HG02870 (cell line): ENCODE results near the gene TCERG1.

Source experiments
- ATAC-seq: cut with Tn5 transposase; IDR thresholded peaks from one replicate; pipeline ENCODE4 v1.9.1; 2021; ENCODE audit warnings: mild to moderate bottlenecking, moderate library complexity; ENCODE audit not compliant: unreplicated experiment

Gene TCERG1

DNA sequence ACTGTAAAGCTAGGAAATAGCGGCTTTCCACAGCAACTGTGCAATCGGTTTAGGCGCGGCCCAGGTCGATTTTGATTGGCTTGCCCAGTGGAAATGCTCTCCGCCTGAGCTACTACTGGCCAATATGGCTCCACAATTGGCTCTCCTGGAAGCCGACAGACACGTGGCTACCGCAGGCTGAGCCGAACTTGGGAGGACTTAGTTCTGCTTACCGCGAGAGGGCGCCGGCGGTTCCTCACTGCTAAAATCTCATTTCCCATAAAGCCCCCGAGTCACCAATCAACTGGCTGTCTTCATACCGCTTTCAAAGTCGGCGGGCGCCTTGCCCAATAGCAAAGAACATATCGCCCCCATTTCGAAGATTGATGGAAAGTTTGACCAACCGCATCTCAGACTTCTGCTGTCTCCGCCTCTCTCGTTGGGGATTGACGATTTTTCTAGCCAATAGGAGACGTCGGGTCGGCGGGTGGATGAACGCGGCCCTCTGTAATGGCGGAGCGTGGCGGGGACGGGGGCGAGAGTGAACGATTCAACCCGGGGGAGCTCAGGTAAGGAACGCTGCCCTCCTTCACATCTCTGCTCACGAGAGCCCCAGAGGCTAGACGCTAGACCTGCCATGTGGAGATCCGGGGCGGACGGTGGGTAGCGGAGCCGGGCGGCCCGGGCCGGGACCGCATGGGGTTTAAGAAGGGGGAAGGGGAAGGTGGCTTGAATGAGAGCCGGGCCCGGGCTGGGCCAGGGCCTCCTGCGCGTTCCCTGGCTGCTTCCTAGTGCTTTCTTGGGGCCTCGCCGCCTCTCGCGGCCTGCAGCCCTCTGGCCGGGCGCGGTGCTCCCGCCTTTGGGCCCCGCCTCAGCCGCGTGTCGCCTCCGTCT, at the start of gene TCERG1:
Gene TCERG1, plus strand, starts transcription at position 473 of the 873 bp plus-strand sequence. Its CDS starts 17 bp downstream, at position 490.
- peak; percentile 96 for ATAC-seq

DNA sequence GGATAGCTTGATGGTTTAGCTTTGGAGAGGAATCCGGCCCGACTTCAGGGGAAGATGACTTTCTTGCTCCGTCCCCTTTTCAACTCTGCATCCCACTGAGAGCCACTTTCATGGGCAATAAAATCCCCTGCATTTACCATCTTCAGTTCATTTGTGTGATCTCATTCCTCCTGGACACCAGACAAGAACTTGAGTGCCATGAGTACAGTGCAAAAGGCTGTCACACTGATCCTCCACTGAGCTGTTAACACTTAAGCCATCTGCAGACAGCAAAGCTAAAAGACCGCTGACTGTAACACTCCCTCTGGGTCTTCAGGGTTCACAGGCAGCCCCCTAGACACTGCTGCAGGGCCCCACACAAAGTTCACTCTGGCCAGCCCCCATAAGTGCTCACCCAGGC, 48.3 kb upstream of the TCERG1 start:
- ATAC-seq: no peak

DNA sequence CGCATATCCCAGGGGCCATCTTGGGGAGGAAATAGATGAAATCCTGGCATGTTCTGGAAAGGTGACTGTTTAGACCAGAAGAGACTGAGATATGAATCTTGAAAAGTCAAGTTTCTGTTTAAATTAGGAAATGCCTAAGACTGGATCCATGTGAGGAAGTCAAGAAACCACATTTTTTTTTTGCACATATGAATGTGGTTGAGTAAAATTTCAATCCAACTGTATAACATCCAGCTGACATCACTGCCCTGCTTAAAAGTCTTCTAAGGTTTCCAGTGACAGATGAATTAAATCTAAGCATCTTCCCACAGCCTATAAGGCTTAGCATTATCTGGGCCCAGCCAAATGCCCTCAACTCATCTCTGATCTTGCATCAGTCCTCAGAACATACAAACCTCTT, 47.7 kb upstream of the TCERG1 start:
- ATAC-seq: no peak

DNA sequence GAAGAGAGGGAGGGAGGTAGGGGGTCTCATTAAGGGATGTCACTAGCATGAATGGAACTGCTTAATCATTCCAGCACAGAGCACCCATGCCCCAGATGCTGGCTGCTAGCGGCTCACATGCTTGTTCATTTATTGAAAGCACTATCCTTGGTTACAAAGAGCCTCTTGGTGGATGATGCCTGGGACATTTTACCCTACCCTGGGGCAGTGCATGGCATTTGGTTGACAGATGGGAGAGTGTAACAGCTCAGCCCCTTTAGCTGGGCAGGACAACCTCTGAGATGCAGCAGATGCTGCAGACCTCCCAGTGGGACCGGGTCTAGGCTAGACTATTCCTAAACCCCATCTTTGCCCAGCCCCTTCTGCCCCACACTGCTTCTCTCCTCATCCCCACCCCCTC, 46.9 kb upstream of the TCERG1 start:
- ATAC-seq: no peak

DNA sequence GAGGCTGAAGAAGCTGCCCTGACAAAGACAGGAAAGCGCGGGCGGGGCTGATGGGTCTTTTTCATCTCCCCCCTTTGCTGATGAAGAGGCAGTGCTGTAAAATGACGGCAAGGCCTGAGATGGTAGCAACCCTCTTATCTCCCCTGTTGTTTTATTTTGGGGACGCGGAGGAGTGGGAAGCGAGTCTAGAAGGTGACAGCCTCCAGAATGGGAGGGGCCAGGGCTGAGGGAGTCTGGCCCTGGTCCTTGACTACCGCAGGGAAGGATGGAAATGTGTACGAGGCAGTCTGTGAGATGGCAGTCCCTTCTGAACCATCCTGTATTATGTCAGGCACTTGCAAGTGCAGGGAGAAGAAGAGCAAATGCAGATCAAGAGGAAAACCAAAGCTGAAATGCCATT, 46.1 kb upstream of the TCERG1 start:
- no peak for ATAC-seq

DNA sequence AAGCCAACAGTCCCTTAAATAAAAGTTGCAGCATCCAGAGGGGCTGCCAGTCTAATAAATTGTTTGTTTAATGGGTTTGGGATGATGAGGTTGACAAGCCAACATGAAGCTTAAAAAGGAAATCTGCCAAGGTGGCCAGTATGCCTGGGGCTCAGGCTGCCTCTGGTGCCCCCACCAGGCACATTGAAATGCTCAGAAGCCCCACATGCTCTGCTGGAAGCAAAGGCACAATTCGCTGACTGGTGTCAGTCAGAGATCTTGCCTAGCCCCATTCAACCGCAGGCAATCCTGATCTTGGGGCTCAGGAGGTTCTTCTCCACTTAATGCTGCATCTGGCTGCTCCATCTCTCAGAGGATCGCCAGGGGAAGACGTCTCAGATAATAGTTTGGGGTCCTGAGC, 44.2 kb upstream of the TCERG1 start:
- no peak for ATAC-seq

DNA sequence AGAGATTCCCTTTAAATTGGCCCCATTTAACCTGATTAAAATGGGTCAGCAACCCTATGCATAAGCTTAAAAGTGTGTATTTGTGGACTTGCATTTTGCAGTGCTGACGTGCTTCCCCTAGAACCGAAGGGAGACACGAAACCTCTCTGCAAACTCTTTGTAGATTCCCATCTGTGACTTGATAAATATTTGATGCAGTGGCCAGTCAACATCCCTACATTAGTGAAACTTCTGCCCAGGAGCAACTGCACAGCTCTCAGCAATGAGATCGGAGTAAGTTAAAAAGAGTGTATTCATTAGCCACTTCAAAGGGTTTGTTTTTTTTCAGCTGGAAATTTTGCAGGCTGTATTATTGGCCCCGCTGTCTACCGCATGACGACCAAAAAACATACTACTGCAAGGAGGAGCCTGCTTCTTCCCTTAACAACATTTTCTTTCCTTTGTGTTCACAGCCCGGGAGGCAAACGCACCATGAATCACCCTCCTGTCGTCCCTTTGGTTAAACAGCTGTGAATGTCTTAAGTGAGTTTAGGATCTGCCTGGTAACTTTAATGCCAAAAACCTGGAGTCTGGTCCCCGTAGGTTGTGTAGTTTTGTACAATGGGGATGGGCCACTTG, 38.0 kb upstream of the TCERG1 start:
- no peak for ATAC-seq

DNA sequence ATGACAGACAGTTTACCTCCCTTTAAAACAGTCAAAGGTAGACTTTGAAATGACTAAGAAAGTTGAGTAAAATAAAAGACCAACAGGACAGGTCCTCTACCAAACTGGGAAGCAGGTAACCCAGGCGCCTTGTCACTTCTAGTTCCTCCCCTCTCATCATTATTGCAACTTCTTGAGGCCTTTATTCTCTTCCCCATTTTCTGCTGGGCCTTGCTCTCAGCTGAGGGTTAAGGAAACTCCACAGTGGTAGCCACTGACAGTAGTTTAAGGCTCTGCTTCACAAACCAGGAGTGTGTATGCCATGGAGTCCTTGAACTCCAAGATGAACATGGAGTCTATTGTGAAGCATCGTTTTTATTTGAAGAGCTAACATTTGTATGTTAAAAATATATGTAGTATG, 36.9 kb upstream of the TCERG1 start:
- no peak for ATAC-seq

DNA sequence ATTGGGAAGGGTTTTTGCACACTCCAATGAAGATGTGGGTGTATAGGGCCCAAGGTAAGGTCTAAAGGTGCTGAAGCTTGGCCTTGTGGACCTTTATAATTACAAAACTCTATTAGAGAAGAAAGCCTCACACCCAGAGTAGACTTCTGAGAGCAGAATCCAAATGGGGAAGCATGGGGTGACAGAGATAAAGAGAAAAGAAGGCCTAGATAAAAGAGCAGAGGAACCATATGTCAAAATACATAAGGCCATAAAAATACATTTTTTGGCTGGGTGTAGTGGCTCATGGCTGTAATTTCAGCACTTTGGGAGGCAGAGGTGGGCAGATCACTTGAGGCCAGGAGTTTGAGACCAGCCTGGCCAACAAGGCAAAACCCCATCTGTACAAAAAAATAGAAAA, 27.4 kb upstream of the TCERG1 start:
- ATAC-seq: no peak

DNA sequence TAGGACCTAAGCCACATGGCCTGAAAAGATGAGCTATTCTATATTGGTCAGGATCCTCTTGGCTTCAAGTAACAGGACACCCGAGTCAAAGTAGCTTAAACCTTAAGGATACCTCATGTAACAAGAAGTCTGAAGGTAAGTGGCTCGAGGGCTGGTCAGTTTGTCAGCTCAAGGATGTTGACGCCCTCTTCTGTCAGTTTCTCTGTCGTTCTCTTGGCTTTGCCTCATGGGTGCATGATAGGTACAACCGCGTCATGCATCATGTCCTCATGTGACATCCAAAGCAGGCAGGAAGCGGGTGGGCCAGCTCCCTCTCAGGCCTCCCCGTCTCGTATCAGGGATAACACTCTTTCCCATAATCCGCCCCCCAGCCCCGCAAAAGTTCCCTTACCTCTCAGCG, 22.1 kb upstream of the TCERG1 start:
- ATAC-seq: no peak

DNA sequence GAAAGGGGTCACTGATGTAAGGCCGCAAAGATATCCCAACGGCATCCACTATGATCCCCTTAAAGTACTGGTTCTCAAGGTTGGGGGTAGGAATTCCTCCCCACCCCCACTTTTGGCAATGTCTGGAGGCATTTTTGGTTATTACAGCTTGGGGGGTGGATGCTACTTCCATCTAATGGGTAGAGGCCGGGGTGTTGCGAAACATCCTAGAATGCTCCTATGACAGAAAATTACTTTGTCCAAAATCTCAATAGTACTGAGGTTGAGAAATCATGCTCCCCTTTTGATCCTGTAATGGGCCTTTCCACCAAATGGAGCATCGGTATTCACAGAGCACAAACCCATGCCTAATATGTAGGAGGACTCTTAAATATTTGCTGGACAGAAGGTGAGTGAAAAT, 20.8 kb upstream of the TCERG1 start:
- no peak for ATAC-seq

DNA sequence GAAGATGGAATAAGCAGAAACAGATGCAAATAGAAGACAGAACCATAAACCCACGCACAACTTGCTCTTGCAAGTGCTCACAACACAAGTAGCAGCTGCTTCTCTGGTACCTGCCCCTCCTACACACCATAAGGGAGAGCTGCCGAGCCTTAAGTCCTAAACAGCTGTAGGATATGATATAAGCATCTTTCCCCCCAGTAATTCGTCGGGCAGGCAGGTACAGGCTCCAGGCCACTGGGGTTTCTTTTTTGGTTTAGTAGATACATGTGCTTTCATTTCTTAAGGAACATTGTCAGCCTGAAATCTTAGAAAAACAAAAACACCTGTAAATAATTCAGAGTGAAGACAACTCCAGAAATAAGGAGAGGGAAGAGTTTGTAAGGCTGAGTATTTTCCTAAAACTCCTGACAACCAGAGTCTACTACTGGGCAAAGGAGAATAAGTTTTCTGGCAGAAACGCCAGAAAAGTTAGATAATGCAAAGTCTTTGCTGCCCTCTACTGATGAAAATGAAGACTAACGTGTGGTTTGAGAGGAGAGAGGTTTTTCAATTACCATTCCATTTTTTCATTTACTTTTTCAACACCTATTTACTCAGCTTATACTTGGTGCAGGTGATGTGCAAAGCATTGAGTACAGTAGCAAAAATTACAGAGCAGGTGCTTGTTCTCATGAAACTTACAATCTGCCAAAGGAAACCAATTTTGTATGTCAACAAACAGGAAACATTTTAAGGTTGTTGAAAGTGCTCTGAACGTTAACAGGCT, 20.1 kb upstream of the TCERG1 start:
- peak; percentile 65 for ATAC-seq

DNA sequence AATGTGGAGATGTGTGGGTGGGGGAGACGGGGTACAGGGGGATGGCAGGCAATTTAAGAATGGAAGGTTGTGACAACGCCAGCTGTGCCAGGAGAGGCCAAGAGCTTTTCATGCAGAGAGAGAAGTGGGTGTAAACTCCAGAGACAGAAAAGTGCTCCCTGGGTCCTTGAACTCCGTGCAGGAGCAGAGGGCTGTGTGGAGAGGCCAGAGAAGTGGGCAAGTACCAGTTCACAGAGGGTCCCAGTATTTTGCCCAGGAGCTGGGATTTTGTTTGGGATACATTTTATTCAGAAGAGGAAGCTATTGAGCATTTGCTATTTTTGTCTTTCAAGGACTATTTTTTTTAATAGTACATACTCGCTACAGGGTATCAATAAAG, 19.5 kb upstream of the TCERG1 start:
- no peak for ATAC-seq

DNA sequence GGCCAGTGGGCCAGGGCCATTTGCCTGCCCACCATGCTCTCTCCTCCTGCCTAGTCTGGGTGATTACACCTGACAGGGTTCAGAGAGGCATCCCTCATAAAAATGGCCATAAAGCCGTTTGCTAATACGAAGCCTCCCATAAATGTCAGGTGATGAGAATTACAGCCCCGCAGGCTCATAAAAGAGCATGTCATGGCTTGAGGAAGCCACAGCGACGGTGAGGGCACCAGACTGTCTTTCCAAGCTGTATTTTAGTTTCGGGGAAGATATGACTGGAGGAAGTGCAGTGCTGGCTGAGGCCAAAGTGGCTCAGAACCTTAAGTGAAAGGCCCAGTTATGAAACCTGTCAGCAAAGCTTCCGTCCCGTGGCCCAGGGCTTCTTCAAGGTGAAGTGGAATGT, 18.5 kb upstream of the TCERG1 start:
- ATAC-seq: peak; percentile 36

DNA sequence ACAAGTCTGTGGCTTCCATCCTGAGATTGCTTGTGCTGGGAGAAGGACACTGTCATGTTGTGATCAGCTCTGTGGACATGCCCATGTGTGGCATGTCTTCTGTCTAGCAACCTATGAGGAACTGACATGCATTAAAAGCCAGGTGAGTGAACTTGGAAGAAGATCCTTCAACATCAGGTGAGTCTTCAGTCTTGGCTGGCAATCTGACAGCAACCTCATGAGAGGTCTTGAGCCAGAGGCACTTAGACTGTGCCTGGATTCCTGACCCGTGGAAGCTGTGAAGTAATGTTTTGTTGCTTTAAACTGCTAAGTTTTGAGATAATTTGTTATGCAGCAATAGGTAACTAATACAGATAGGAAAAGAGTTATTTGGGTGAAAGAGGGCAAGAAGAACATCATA, 6.8 kb upstream of the TCERG1 start:
- no peak for ATAC-seq

DNA sequence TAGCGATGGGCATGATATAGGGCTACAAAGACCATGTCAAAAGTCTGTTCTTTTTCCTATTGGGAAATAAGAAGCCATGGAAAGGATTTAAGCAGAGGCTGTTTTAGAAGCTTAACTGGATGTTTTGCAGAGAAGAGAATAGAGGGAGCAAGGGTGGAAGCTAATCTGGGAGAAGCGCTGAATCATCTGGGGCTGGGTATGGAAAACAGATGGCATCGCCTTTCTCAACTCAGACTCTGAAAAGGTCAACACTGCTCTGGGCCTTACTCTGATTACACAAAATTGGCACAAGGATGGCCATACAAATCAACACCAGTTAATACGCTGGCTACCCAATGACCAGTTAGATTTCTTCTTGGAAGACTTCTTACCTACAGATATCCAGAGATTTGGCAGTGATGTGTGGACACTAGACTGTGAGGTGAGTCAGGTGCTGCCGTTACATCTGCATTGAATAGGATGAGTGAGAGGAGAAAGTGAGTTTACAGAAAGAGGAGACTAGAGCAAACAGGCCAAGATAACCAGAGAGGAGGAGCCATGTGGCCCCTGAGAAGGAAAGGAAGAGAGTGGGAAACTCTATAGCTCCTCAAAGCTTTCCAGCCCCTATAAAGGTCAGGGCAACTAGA, 6.2 kb upstream of the TCERG1 start:
- ATAC-seq: no peak

DNA sequence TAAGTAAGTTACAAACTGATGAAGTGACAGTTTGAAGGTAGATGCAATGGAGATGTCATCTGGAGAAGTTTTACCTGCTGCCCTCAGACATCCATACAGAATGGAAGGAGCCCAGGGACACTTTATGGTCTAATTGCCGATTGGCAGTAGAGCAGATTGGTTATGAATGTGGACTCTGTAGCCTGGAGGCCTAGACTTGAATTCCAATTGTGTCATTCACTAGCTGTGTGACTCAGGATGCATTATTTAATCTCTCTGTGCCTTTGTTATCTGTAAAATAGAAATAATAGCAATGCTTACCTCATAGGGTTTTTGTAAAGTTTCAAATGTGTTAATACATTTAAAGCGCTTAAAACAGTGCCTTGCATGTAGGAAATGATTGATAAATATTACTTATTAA, 5.2 kb upstream of the TCERG1 start:
- no peak for ATAC-seq

DNA sequence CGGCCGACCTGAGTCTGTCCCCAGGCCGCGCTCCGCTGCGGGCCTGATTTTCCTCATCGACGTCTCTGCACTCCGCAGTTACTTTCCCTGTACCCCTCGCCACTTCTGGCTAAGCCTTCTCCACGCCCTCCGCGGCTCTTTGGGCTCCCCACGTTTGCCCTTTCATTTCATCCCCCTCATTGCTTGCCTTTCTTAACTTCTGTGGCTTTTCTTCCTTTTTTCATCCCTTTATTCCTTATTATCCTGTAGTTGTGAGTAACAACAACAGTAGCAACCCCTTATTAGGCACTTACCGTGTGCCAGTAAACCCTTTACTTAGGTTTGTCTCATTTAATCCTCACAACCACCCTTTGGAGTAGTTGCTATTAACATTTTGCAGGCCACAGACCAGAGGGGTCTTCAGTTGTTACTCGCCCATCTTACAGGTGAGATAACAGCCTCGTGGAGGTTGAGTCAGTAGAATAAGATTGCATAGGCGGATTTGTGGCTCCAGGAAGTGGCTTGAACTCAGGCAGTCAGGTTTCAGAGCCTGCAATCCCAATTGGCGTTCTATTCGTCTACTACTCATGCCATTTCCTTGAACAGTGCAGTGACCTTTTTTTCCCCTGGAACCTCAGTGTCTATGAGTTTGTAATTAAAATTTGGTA, 724 bp downstream of the TCERG1 start:
- ATAC-seq: peak; percentile 14

DNA sequence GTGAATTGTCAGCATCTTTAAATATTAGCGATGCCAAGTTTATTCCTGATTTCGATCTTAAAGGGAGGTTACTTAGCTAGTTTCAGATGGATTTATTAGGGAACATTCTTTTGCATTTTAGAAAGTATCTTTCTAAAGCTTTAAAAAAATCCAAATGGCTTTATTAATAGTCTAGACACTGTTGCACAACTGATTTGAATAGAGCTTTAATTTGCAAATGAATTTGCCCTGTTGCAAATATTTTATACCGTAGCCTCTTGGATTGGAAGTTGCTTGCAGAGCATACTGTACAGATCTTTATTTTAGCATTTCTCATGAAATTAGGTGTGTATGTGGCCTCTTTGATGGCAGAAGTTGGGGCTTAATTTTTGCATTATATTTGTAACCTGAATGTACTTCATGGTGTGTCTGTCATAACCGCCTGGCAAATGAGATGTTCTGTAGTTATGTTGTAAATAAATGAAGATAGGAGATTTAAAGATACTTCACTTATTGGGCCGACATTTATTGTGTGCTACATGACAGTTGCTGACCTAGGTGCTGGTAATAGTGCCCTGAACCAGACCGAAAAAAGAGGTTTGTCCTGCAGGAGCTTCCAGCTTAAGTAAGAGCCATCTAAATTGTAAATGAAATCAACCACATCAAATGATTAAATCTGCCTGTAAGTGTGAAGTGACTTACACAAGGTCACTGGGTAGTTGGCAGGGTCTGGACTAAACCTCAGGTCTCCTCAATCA, 1.8 kb downstream of the TCERG1 start:
- no peak for ATAC-seq

DNA sequence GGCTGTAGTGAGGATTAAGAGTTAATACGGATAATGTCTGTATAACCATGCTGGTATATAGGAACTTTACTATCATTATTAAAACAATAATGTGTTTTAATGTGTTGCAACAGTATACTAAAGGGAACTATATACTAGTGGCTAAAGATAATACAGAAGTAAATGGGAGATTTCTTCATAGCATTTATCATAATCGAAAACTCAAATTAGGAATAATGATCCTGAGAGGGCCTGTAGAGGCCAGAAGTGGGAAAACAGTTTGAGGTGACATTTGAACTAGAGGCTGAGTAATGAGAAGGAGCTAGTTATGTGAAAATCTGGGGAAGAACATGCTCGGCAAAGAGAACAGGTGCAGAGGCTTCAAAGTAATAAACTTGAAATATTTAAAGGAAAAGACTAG, 2.9 kb downstream of the TCERG1 start:
- ATAC-seq: no peak
